DLD1 (cell line): ENCODE measurements around the gene RAD51B.

ENCODE experiments used
- in situ Hi-C: cut with HindIII; loops from 2 replicates; pipeline ENCODE4 v1.10.0; 2017; ENCODE audit warnings: low sequenced_read_pairs

RAD51B gene

GRCh38 chr14:68594737-68595380 lies 775.3 kb downstream of the RAD51B start:
- in situ Hi-C loops: no loop called here

- in situ Hi-C loops: no loop called here
Observed at GRCh38 chr14:68596211-68596610, 776.6 kb downstream of the RAD51B start.

- in situ Hi-C loops: no loop called here
Observed at GRCh38 chr14:68596701-68597100, 777.1 kb downstream of the RAD51B start.

GRCh38 chr14:68598089-68598488 lies 778.5 kb downstream of the RAD51B start:
- in situ Hi-C loops: no loop called here

- in situ Hi-C loops: no loop called here
Observed at GRCh38 chr14:68598621-68599447, 779.3 kb downstream of the RAD51B start.

- in situ Hi-C loops: no loop called here
Observed at GRCh38 chr14:68599896-68600610, 780.5 kb downstream of the RAD51B start.

- in situ Hi-C loops: no loop called here
Observed at GRCh38 chr14:68602507-68602906, 782.9 kb downstream of the RAD51B start.

- in situ Hi-C loops: no loop called here
Observed at GRCh38 chr14:68603533-68604360, 784.2 kb downstream of the RAD51B start.

- in situ Hi-C loops: no loop called here
Observed at GRCh38 chr14:68604361-68604730, 784.8 kb downstream of the RAD51B start.

GRCh38 chr14:68604822-68605221 lies 785.2 kb downstream of the RAD51B start:
- in situ Hi-C loops: no loop called here

GRCh38 chr14:68606176-68606575 lies 786.6 kb downstream of the RAD51B start:
- in situ Hi-C loops: no loop called here

GRCh38 chr14:68606644-68607043 lies 787.1 kb downstream of the RAD51B start:
- in situ Hi-C loops: no loop called here

- in situ Hi-C loops: no loop called here
Observed at GRCh38 chr14:68607081-68607866, 787.7 kb downstream of the RAD51B start.

- in situ Hi-C loops: no loop called here
Observed at GRCh38 chr14:68607867-68608573, 788.4 kb downstream of the RAD51B start.

GRCh38 chr14:68608574-68608962 lies 789.0 kb downstream of the RAD51B start:
- in situ Hi-C loops: no loop called here

- in situ Hi-C loops: no loop called here
Observed at GRCh38 chr14:68609012-68609411, 789.4 kb downstream of the RAD51B start.

- in situ Hi-C loops: no loop called here
Observed at GRCh38 chr14:68610251-68610793, 790.7 kb downstream of the RAD51B start.

- in situ Hi-C loops: no loop called here
Observed at GRCh38 chr14:68611599-68611998, 792.0 kb downstream of the RAD51B start.

GRCh38 chr14:68612049-68612448 lies 792.5 kb downstream of the RAD51B start:
- in situ Hi-C loops: no loop called here
